MM.1S (cell line): ENCODE data around the gene RGMA.

Source experiments
- DNase-seq: peaks from one replicate; pipeline ENCODE4 v3.0.0-alpha.2; 2015
- H2AFZ ChIP-seq: fragments of 300-600 bp; sonication (generic); 2 replicates; pipeline ENCODE4 v1.6.0; 2016; ENCODE audit warnings: antibody characterized with exemption, low read length
- H3F3A ChIP-seq: fragments of 300-600 bp; sonication (generic); 2 replicates; pipeline ENCODE4 v1.6.1; 2016; ENCODE audit warnings: mild to moderate bottlenecking, antibody characterized with exemption, low read length, moderate library complexity, mixed read lengths; ENCODE audit not compliant: insufficient read depth
- H3K27ac ChIP-seq: fragments of 300-600 bp; sonication (generic); 2 replicates; pipeline ENCODE4 v1.5.1; 2016; ENCODE audit warnings: mild to moderate bottlenecking, low read length
- H3K27me3 ChIP-seq: fragments of 300-600 bp; sonication (generic); replicated peaks from 2 replicates; pipeline ENCODE4 v1.6.0; 2016; ENCODE audit warnings: low read length; ENCODE audit not compliant: insufficient read depth
- H3K36me3 ChIP-seq: fragments of 300-600 bp; sonication (generic); replicated peaks from 2 replicates; pipeline ENCODE4 v1.6.1; 2016; ENCODE audit warnings: mild to moderate bottlenecking, low read length, mixed read lengths; ENCODE audit not compliant: insufficient read depth
- H3K4me1 ChIP-seq: fragments of 300-600 bp; sonication (generic); 2 replicates; pipeline ENCODE4 v1.6.1; 2016; ENCODE audit warnings: low read length, mixed read lengths
- H3K4me2 ChIP-seq: fragments of 300-600 bp; sonication (generic); 2 replicates; pipeline ENCODE4 v1.6.0; 2016; ENCODE audit warnings: low read depth, low read length
- H3K4me3 ChIP-seq: fragments of 300-600 bp; sonication (generic); 2 replicates; pipeline ENCODE4 v1.5.1; 2016; ENCODE audit warnings: low read length, mixed read lengths
- H3K79me2 ChIP-seq: fragments of 300-600 bp; sonication (generic); 2 replicates; pipeline ENCODE4 v1.6.1; 2016; ENCODE audit warnings: mixed run types, low read length, mixed read lengths
- H3K9ac ChIP-seq: fragments of 300-600 bp; sonication (generic); 2 replicates; pipeline ENCODE4 v1.6.1; 2016; ENCODE audit warnings: low read length, mixed read lengths
- H3K9me2 ChIP-seq: fragments of 300-600 bp; sonication (generic); replicated peaks from 2 replicates; pipeline ENCODE4 v1.6.1; 2016; ENCODE audit warnings: mild to moderate bottlenecking, low read length, mixed read lengths; ENCODE audit not compliant: insufficient read depth
- H3K9me3 ChIP-seq: fragments of 300-600 bp; sonication (generic); replicated peaks from 2 replicates; pipeline ENCODE4 v1.6.1; 2016; ENCODE audit warnings: mild to moderate bottlenecking, low read length, mixed read lengths; ENCODE audit not compliant: insufficient read depth
- H4K20me1 ChIP-seq: fragments of 300-600 bp; sonication (generic); 2 replicates; pipeline ENCODE4 v1.6.1; 2016; ENCODE audit warnings: mild to moderate bottlenecking, low read length, moderate library complexity, mixed read lengths; ENCODE audit not compliant: insufficient read depth
- EZH2 ChIP-seq: fragments of 300-600 bp; sonication (generic); optimal IDR thresholded peaks from 2 replicates; pipeline ENCODE3; 2017; ENCODE audit warnings: low read depth, mild to moderate bottlenecking, antibody characterized with exemption, low read length, mixed read lengths
- EZH2phosphoT487 ChIP-seq: fragments of 300-600 bp; sonication (generic); IDR thresholded peaks from 2 replicates; pipeline ENCODE4 v1.6.1; 2018; ENCODE audit warnings: antibody characterized with exemption, low read length
- TF ChIP-seq, protein P1 (sequence below): fragments of 300-600 bp; sonication (generic); IDR thresholded peaks from 2 replicates; pipeline ENCODE4 v1.5.1; 2016; ENCODE audit warnings: antibody characterized with exemption, low read length, mixed read lengths

The RGMA gene

DNA sequence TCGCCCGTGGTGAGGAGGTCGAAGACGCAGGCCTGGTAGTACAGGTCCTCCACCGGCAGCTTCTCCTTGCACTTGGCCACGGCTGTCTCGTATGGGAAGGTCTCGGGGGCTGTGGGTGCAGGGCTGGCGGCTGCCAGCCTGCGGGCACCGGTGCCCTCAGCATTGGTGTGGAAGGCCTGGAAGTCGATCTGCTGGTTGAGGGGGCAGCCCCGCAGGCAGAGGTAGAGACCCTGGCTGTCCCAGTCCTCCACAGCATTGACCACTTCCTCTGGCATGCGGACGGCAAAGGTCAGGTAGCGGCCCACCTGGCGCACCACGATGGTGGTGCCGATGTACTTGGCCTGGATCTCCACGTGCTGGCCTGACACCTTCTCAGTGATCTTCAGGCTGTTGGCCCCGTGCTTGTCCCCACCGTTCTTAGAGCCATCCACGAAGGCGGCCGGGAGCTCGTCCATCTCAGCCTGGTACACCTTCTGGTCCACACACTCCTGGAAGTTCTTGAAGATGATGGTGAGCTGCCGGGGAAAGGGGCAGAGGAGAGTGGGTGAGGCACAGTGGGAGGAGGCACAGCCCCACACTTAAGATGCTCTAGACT lies 43.7 kb downstream of the RGMA start:
- H3F3A ChIP-seq, result no peaks in the 10 kb centered on the region
- no peaks in the 10 kb centered on the region for H3K79me2 ChIP-seq
- H3K36me3 ChIP-seq, result no peaks in the 10 kb centered on the region
- H3K9me3 ChIP-seq, result no peaks in the 10 kb centered on the region
- no peaks in the 10 kb centered on the region for H4K20me1 ChIP-seq
- H3K27me3 ChIP-seq, result peaks cover 10% of the 10 kb centered on the region; the same call in 1 of the 2 replicates
- no peak overlapping the region for H3K4me3 ChIP-seq
- no peaks in the 10 kb centered on the region for H3K9me2 ChIP-seq
- no peak overlapping the region for H3K9ac ChIP-seq
- TF ChIP-seq EZH2 (no peak), EZH2phosphoT487 (no peak)
- TF ChIP-seq, protein P1, sequence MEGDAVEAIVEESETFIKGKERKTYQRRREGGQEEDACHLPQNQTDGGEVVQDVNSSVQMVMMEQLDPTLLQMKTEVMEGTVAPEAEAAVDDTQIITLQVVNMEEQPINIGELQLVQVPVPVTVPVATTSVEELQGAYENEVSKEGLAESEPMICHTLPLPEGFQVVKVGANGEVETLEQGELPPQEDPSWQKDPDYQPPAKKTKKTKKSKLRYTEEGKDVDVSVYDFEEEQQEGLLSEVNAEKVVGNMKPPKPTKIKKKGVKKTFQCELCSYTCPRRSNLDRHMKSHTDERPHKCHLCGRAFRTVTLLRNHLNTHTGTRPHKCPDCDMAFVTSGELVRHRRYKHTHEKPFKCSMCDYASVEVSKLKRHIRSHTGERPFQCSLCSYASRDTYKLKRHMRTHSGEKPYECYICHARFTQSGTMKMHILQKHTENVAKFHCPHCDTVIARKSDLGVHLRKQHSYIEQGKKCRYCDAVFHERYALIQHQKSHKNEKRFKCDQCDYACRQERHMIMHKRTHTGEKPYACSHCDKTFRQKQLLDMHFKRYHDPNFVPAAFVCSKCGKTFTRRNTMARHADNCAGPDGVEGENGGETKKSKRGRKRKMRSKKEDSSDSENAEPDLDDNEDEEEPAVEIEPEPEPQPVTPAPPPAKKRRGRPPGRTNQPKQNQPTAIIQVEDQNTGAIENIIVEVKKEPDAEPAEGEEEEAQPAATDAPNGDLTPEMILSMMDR, result no peak
- no peak overlapping the region for H3K27ac ChIP-seq
- no peaks in the 10 kb centered on the region for H3K4me1 ChIP-seq
- H2AFZ ChIP-seq, result no peak overlapping the region
- no peak for DNase-seq
- H3K4me2 ChIP-seq, result no peak overlapping the region

DNA sequence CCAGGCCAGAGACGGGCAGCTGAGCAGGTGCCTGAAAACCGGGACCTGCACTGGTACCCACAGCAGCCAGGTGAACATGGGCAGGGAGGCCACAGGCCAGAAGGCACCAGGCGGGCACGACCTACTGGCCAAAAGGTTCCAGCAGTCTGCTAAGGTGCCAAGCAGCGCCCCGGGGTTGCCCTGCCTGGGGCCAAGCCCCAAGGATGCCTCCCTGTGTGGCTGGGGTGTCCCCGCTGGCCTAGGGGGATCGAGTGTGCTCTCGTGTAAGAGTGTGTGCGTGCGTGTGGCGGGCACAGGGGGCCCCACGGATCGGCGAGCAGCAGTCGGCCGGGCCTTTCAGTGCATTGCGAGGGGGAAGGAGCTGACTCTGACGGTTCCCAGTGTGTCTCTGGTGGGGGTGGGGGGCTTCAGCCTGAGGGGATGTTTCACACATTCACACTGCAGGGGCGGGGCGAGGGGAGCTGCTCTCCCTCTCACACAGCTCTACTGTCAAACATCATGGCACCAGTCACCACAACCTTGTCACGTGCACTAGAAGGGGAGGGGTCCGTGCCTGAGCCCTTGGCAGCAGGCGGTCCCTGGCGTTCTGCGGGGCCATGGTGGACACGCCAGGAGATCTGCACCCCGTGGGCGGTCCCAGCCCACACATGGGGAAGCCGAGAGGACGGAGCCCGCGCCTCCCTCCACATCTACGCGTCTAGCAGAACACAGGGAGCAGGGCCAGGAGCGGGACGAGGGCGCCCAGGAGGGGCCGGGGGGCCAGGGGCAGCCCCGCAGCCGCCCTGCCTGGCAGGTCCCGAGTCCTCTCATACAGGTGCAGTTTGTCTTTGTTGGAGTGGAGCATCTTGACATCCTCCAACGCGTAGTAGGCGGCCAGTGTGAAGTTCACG lies 44.5 kb downstream of the RGMA start:
- DNase-seq, result no peak
- no peaks in the 10 kb centered on the region for H3K9me2 ChIP-seq

DNA sequence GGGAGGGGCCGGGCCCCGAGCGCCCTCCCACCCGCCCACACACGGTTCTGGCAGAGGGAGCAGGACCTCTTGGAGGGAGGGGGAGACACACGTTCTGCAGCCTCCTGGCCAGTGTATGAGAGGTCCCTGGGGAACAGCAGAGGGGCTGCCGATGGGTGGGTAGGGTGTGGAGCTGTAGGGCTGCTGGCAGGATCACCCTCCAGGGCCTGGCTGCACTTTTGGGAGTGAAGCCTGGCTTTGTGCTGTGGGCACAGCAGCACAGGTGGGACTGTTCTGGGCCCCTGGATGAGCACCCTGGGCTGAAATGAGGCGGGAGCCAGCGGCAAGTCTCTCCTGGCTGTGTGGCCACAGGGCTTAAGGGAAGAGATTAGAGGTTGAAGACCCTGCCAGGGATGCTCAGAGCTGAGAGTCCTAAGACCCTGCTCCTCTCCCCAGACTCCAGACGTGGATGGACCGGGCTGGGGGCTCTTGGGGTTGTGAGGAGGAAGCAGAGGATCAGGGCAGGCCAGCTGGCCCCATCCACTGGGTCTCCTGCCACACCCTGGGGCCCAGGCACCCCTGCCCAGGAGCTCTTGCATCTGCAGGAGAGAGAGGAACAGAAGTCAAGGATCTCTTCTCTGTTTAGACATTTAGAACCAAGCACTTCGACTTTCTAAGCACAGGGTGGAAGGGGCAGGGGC lies 45.2 kb downstream of the RGMA start:
- H2AFZ ChIP-seq, result no peak overlapping the region
- TF ChIP-seq, protein P1, result no peak
- TF ChIP-seq EZH2, result no peak
- H3K9ac ChIP-seq, result no peak overlapping the region
- no peaks in the 10 kb centered on the region for H3K36me3 ChIP-seq
- no peak for DNase-seq
- no peaks in the 10 kb centered on the region for H3K9me2 ChIP-seq
- no peaks in the 10 kb centered on the region for H3K27me3 ChIP-seq
- no peaks in the 10 kb centered on the region for H3K9me3 ChIP-seq
- no peak overlapping the region for H3K4me2 ChIP-seq
- H3F3A ChIP-seq, result no peaks in the 10 kb centered on the region
- no peak overlapping the region for H3K4me3 ChIP-seq
- H4K20me1 ChIP-seq, result no peaks in the 10 kb centered on the region
- H3K27ac ChIP-seq, result no peak overlapping the region
- no peaks in the 10 kb centered on the region for H3K79me2 ChIP-seq
- H3K4me1 ChIP-seq, result no peaks in the 10 kb centered on the region

More for the DNA sequence above, 44.5 kb downstream of the RGMA start:
- Histone ChIP-seq H3K79me2 (no peaks in the 10 kb centered on the region), H3K4me2 (no peak overlapping the region), H3K9ac (no peak overlapping the region), H3K27ac (no peak overlapping the region), H3K4me1 (no peaks in the 10 kb centered on the region), H3K27me3 (peaks cover 3% of the 10 kb centered on the region; the same call in 1 of the 2 replicates), H3K9me3 (no peaks in the 10 kb centered on the region), H4K20me1 (no peaks in the 10 kb centered on the region), H3K4me3 (no peak overlapping the region), H2AFZ (no peak overlapping the region), H3F3A (no peaks in the 10 kb centered on the region), H3K36me3 (no peaks in the 10 kb centered on the region)
- no peak for TF ChIP-seq EZH2phosphoT487
